Coronary artery (tissue), 2 donors: ENCODE measurements around the gene RUSC2.

Experiments
- DNase-seq: peaks from one replicate; pipeline ENCODE4 v3.0.0-alpha.2; 2017; ENCODE audit warnings: low spot score
- H3K27ac ChIP-seq, 2 donors: fragments of 200-600 bp; sonication (generic); one replicate each; pipeline ENCODE4 v1.5.1; 2016 to 2019
- H3K4me3 ChIP-seq: fragments of 200-600 bp; sonication (generic); 2 replicates; pipeline ENCODE4 v1.5.1; 2016; ENCODE audit warnings: mild to moderate bottlenecking, moderate library complexity
- TF ChIP-seq, protein P1 (sequence below): fragments of 200-600 bp; sonication (generic); IDR thresholded peaks from one replicate; pipeline ENCODE4 v1.5.1; 2019; ENCODE audit warnings: antibody characterized with exemption

RUSC2 gene

DNA sequence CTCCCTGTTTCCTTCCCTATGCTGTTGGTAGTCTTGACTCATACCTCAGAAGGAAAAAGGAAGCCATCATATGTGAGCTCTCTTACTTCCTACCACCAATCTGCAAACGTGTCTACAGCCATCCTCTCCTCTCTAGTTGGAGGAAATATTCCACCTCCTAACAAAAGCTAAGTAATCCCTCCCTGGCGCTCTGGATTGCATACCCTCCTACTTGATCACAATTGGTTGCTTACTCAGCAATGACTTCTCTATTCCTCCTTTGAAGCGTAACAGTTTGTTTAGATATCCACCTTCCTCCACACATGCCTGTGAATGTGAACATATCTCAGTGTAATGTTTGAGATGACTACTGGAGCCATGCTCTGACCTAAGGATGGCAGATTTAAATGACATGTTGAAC is 18.2 kb downstream of the RUSC2 start:
- Histone ChIP-seq H3K4me3 (no peak overlapping the region), H3K27ac (peak overlapping the region; percentile 1 to 47)
- TF ChIP-seq, protein P1, sequence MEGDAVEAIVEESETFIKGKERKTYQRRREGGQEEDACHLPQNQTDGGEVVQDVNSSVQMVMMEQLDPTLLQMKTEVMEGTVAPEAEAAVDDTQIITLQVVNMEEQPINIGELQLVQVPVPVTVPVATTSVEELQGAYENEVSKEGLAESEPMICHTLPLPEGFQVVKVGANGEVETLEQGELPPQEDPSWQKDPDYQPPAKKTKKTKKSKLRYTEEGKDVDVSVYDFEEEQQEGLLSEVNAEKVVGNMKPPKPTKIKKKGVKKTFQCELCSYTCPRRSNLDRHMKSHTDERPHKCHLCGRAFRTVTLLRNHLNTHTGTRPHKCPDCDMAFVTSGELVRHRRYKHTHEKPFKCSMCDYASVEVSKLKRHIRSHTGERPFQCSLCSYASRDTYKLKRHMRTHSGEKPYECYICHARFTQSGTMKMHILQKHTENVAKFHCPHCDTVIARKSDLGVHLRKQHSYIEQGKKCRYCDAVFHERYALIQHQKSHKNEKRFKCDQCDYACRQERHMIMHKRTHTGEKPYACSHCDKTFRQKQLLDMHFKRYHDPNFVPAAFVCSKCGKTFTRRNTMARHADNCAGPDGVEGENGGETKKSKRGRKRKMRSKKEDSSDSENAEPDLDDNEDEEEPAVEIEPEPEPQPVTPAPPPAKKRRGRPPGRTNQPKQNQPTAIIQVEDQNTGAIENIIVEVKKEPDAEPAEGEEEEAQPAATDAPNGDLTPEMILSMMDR = no peak
- no peak for DNase-seq

DNA sequence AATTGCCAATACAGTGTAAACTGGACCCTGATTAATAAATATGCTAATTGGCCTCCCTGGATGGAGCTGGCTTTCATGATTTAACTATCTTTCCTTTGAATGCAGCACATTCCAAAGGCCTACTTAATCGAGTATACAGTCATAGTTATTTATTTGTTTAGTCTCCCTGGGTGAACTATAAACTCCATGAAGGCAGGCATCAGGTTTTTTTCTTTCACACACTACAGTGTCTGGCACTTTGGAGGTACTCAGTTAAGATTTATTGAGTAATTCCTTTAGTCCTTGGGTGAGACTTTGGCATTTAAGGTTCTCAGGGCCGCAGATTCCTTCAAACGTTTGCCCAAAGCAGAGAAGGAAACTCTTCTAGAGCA is 20.5 kb downstream of the RUSC2 start:
- Histone ChIP-seq H3K4me3 (no peak overlapping the region), H3K27ac (peak overlapping the region; percentile 80 to 90)
- TF ChIP-seq, protein P1 = no peak
- no peak for DNase-seq

DNA sequence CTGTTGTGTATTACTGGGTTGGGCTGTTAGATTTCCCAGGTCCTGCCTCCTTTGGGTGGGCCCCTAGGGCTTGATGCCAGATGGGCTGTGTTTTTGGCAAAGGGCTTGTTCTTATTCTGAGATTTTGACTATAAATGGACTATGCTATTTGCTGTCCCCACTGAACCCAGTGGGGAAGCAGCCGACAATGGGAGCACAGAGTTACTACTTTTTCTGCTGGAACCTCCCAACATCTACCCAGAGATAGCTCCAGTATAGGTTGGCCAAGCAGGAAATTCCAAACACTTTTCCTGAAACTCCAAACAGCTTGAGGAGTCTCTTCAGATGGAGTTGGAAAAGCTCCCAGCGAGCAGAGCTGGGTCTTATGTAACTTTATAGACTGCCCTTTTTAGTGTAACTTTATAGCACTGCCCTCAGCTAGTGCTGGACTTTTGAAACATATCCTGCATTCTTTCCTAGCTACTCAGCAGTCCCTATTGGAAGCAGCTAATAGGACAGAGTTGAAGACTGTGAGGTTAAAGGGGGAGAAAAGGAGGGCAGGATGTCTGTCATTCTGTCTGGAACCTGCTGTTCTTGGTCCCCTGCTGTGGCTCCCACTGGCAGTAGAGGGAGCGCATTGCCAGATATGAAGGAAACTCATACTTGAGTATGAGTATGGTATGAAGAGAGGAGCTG is 21.0 kb downstream of the RUSC2 start:
- TF ChIP-seq, protein P1 = no peak
- H3K4me3 ChIP-seq = peak overlapping the region; percentile 14
- DNase-seq = peak; percentile 94
- peak overlapping the region; percentile 80 to 90 for H3K27ac ChIP-seq

DNA sequence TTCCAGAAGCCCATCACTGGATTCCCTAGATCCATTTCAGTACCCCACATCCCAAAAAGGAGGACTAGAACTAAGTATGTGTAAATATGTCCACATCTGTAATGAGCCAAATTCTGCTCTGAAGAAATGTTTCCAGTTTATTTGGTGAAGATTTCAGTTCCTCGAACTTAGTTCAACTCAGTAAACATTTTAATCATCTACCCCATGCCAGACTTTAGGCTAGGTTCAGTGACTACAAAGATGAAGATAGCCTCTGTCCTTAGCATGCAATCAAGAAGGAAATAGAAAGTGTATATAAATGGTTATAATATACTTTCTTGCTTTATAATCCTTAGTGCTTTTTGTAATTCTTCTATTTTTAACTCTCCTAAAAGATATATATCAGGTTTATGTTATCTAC is 21.5 kb downstream of the RUSC2 start:
- Histone ChIP-seq H3K27ac (peak overlapping the region; percentile 80 to 90), H3K4me3 (peak overlapping the region; percentile 14)
- TF ChIP-seq, protein P1 = no peak
- no peak for DNase-seq

DNA sequence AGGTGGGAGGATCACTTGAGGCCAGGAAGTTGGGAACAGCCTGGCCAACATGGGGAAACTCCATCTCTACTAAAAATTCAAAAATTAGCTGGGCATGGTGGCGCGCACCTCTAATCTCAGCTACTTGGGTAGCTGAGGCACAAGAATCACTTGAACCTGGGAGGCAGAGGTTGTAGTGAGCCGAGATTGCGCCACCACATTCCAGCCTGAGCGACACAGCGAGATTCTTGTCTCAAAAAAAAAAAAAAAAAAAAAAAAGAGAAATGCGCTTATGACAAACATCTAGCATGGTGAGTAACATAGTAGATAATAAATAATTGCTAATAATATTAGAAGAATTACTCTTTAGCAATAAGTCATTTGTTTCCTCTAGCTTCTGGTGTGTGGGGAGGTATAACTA is 25.9 kb downstream of the RUSC2 start:
- Histone ChIP-seq H3K27ac (peak overlapping the region; percentile 90 to 94), H3K4me3 (no peak overlapping the region)
- TF ChIP-seq, protein P1 = no peak
- DNase-seq = no peak

DNA sequence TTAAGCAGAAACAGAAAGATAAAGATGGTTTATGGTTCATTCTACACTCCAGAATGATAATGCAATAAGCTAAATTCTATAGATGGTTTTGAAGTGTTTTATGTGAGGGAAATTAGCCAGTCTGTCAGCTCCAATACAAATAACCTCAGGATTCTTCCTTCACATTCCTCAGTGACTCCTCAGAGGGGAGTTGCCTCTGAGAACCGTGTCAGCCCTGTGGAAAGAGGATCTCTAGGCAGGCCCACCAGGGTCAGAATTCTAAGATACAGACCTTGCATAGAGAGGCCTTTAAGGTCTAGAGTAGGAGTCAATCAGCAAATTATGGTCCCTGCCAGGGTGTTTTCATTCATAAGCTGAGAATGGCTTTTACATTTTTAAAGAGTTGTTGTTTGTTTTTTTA is 26.6 kb downstream of the RUSC2 start:
- H3K4me3 ChIP-seq = no peak overlapping the region
- TF ChIP-seq, protein P1 = no peak
- no peak for DNase-seq
- peak overlapping the region; percentile 90 to 94 for H3K27ac ChIP-seq

DNA sequence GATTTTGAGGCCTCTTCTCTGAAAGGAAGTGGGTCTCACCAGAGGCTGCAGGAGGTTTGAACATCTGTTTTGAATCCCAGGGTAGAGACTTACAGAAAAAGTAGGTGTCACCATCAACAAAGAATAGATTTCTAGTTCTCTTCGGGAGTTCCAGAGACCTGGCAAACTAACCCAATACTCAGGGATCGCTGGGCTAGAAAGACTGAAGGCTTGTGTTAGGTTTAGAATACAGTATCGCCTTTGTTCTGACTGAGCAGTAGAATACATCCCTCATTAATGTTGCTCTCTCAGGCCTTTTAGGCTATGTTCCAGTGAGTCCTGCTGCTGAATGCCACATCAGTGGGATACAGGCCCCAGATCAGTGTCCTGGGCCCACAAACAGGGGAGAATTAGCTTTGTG is 27.2 kb downstream of the RUSC2 start:
- H3K4me3 ChIP-seq = no peak overlapping the region
- peak overlapping the region; percentile 90 to 94 for H3K27ac ChIP-seq
- TF ChIP-seq, protein P1 = no peak
- no peak for DNase-seq
